Measurements from ENCODE around the gene APOBEC3C.
"Not testable (repeated sequence)": the region's sequence is repeated elsewhere in the genome, so short reads cannot be mapped to it uniquely, and the experiment has no call there.

The APOBEC3C gene

DNA sequence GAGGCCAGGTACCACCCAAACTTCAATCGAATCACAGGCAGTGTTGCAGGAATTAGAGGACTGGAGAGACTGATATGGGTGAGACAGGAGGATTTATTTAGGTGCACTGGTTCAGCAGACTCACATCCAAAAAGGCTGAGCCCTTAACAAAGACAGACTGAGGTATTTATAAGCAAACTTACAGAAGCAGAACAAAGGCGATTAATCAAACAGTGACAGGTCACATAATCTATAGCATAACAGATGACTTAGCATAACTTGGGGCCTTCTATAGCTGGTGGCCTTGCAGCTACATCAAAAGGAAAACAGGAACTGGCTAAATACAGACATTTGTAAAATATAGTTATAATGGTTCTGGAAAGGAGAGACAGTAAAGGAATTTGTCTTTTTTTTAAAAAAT, 29.8 kb upstream of the APOBEC3C start:
- no peak for DNase-seq

DNA sequence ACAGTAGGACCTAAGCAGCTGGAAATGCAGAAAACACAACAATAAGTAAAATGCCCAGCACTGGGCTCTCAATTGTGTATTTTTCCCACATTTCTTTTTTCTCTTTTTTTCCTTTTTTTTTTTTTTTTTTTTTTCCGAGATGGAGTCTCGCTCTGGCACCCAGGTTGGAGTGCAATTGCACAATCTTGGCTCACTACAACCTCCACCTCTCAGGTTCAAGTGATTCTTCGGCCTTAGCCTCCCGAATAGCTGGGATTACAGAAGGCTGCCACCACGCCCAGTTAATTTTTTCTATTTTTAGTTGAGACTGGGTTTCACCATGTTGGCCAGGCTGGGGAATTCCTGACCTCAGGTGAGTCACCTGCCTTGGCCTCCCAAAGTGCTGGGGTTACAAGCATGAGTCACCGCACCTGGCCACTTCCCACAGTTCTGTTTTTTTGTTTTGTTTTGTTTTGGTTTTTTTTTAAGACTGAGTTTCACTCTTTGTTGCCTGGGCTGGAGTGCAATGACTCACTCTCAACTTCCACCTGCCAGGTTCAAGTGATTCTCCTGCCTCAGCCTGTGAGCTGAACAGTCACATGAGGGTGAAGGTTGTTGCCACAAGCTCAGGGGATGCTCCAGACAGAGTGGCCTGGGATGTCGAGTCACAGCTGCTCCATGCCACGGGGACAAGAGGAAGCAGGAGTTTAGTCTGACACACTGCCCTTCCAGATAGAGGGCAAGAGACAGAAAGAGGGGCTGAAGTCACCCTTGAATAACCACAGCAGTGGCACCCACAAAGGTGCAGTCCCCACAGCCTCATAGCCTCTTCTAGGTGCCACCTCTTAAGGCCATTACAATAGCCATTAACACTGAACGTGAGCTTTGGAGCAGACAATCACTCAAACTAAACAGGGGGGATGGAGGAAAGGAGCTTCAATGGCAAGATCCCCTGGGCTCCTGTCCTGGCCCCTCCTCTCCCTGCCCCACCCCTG, 29.0 kb upstream of the APOBEC3C start:
- DNase-seq: peak; percentile 50

- no peak for DNase-seq
These were observed 27.4 kb upstream of the APOBEC3C start for GRCh38 chr22:38986629-38987028.

DNA sequence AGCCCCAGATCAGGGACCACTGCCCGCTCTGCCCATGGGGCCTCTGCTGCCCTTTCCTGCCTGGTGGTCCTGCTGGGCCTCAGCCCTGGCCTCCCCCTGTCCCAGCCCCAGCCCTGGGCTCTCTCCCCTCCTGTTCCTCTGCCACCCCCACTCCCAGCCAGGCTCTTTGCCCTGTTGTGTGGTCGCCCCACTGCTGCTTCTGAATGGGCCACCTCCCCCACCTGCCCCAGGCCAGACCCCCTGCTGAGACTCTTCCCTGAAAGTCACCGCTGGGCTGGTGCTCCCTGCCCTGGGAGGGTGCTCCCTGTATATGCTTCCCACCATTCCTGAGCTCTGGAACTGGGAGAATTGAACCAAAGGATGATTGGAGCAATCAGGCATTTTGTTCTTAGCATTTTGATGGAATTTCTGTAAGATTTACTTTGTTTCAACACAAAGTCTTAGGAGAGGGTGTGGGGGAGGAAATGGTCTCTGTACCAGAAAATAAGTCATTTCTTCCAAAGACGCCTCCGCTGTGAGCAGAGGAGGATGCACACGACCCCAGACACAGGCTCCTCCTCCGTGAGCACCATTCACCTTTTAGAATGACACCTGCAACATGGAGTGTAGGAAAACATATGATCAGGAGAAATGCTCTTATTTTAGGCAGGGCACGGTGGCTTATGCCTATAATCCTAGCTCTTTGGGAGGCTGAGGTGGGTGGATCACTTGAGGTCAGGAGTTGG, 26.7 kb upstream of the APOBEC3C start:
- DNase-seq: no peak

- DNase-seq: no peak
These were observed 24.6 kb upstream of the APOBEC3C start for GRCh38 chr22:38989466-38989865.

DNA sequence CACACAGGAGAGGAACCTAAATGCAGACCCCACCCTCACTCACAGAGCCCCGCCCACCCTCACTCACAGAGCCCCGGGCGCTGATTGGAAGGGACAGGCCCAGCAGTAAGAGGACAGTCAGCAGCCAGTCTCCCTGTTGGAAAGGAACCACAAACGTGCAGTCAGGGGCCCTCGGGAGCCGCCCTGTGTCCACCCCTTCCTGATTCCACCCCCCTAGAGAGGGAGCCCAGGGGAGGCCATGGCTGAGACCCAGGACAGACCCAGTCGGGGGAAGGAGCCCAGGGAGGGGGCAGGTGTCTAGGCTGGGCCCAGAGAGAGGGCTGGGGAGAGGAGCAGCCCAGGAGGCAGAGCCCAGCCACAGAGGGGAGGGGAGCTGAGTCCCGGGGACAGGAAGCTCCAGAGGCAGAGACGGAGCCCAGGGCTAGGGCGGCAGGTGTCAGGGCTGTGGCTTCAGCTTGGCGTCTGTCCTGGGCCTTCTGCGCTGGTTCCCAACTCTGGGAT, 21.1 kb upstream of the APOBEC3C start:
- DNase-seq: not testable (repeated sequence)

DNA sequence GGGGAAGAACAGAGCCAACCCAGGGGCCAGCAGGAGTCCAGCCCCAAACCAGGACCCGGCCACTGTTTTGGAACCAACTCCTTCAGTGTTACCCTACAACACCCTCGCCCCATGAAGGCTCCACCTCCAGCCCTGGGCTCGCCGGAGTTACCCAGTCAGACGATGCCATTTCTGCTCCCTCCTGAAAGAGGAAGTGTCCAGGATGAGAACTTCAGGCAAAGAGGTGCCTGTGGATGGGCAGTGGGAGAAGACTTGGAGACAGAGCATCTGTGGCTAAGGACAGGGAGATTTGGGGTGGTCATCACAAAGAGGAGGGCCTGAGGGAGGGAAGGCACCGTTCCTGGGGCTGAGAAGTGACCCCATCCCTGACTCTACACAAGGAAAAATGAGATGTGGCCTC, 18.0 kb upstream of the APOBEC3C start:
- DNase-seq: no peak

- DNase-seq: no peak
These were observed 16.5 kb upstream of the APOBEC3C start for GRCh38 chr22:38997518-38997917.

DNA sequence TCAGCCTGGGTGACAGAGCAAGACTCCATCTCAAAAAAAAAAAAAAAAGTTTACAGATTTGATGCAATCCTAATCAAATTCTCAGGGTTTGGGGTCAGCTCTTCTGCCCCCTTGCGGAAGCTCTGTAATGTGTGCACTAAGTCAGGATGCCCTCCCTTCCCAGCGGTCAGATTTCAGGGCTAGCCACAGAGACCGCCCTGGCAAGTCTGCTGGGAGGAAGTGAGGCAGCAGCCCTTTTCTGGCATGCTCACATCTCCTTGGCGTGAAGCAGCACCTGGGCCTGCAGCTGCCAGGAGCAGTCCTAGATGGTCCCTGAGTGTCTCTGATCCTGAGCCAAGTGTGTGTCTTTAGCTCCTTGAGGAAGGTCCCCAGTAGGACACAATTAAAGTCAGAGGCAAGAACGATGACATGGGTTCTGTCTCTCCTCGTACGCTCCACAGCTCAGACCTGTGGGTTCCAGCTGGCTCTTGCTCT, 10.9 kb upstream of the APOBEC3C start:
- peak; percentile 71 for DNase-seq

DNA sequence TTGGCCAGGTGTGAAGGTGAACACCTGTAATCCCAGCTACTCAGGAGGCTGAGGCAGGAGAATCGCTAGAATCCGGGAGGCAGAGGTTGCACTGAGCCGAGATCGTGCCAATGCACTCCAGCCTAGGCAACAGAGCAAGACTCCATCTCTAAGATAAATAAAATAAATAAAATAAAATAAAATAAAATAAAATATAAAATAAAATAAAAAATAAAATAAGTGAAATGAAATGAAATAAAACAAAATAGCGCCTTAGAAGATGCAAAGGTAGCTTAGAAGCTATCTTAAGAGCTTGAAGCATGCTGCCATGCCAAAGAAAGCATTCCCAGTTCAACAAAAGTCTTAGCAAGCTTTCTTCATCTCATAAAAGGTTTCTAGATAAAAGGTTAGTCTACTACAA, 6.9 kb upstream of the APOBEC3C start:
- DNase-seq: no peak

DNA sequence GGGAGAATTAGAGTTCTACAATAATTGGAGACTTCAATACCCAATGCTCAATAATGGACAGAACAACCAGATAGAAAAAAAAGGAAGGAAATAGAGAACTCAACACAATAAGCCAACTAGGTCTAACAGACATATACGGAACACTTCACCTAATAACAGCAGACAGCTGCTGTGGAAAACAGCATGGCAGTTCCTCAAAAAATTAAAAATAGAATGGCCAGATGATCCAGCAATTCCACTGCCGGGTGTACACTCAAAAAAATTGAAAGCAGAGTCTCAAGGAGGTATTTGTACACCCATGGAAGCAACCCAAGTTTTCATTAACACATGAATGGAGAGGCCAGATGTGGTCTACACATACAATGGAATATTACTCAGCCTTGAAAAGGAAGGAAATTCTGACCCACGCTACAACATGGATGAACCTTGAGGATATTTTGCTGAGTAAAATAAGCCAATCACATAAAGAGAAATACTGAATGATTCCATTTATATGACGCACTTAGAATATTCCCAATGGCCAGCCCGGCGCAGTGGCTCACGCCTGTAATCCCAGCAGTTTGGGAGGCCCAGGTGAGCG, 5.7 kb upstream of the APOBEC3C start:
- not testable (repeated sequence) for DNase-seq

- DNase-seq: no peak
These were observed 3.1 kb upstream of the APOBEC3C start for GRCh38 chr22:39010946-39011345.

GRCh38 chr22:39012533-39013511, 1.2 kb upstream of the APOBEC3C start:
- DNase-seq: no peak

DNA sequence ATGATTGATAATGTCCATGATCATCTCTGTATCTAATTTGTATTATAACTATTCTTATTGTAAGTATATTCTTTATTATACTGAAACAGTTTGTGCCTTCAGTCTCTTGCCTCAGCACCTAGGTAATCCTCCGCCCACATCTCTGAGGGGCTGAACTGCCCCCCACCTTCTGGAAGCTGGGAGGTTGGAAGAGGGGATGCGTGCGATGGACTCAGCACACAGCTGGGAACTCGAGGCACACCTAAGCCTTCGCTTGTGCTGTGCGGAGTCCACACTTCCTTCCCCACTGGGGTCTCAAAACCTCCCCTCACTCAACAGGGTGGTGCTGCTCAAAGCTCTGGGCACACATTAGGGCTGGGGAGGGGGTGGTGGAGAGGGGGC, 506 bp upstream of the APOBEC3C start:
- DNase-seq: not testable (repeated sequence)

GRCh38 chr22:39014723-39015121, 665 bp downstream of the APOBEC3C start:
- not testable (repeated sequence) for DNase-seq

DNA sequence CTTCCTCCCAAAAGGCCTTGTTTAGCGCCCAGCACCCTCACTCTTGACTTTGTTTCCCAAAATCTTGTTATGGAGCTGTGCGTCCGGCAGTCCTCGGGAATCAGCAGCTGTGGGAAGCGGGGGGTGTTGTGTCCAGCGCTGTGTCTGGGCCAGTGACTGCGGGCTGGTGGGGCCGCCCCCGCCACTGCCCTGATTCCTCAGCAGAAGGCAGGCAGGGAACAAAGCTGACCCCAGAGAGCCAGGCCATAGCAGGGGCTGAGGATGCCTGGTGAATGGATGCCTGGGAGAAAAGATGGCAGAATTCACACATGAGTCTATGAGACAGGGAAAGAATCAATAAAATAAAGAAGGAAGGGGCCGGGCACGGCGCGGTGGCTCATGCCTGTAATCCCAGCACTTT, 2.5 kb downstream of the APOBEC3C start:
- DNase-seq: no peak

GRCh38 chr22:39017596-39018365, 3.7 kb downstream of the APOBEC3C start:
- no peak for DNase-seq

DNA sequence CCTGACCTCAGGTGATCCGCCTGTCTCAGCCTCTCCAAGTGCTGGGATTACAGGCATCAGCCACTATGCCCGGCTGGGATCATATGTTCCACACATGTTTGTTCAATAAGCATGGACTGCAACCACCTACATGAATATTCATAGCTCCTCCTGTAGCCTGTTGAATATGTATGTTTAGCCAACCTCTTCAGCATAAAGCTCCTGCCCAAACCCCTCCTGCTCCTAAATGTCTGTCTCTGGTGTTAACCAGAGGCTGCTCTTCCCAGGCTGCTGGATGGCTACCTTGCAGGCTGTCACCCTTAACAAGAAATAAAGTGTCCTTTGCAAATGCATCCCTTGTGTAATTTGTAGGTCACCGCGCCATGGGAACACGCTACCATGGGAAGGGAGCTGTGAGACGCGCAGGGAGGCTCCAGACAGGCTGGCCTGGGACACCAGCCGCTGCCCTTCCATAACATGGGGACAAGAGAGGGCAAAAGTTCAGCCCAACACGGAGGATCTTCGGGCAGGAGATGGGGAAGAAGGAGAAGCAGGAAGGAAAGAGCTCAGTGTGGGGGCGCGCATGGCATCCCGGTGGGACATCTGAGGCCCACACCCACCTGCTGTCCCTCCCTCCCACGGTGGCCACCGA, 6.1 kb downstream of the APOBEC3C start:
- not testable (repeated sequence) for DNase-seq

DNA sequence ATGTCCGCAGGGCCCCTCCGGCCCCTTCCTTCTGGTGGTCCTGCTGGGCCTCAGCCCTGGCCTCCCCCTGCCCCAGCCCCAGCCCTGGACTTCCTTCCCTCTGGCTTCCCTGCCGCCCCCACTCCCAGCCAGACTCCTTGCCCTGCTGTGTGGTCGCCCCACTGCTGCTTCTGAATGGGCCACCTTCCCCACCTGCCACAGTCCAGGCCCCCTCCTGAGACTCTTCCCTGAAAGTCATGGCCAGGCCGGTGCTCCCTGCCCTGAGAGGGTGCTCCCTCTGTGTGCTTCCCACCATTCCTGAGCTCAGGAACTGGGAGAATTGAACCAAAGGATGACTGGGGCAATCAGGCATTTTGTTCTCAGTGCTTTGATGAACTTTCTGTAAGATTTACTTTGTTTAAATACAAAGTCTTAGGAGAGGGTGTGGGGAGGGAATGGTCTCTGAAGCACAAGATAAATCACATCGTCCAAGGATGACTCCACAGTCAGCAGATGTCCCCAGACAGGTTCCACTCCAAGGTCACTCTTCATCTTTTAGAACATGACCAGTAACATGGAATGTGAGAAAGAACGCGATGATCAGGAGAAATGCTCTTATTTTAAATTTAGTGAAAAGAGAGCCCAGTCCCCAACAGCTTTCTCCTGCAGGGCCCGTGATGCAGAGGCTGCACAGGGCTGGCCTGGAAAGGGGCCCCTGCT, 7.6 kb downstream of the APOBEC3C start:
- DNase-seq: no peak

All from NCI-H146 (cell line).